HuH-7 (cell line): Measurements from ENCODE around the gene CNDP1.

Source experiments
- DNase-seq: peaks from one replicate; pipeline ENCODE4 v3.0.0; 2011; ENCODE audit warnings: low spot score

Gene CNDP1

GRCh38 chr18:74507097-74507881, 27.0 kb upstream of the CNDP1 start:
- no peak for DNase-seq

- no peak for DNase-seq
Measured at GRCh38 chr18:74507927-74508326, 26.4 kb upstream of the CNDP1 start.

- DNase-seq: no peak
Measured at GRCh38 chr18:74508366-74508765, 25.9 kb upstream of the CNDP1 start.

- peak; percentile 73 for DNase-seq
Measured at GRCh38 chr18:74508821-74509225, 25.5 kb upstream of the CNDP1 start.

GRCh38 chr18:74509856-74510769, 24.2 kb upstream of the CNDP1 start:
- DNase-seq: no peak

GRCh38 chr18:74510770-74511095, 23.6 kb upstream of the CNDP1 start:
- no peak for DNase-seq

GRCh38 chr18:74511823-74512222, 22.5 kb upstream of the CNDP1 start:
- DNase-seq: no peak

GRCh38 chr18:74512321-74513053, 21.8 kb upstream of the CNDP1 start:
- DNase-seq: no peak

- DNase-seq: no peak
Measured at GRCh38 chr18:74513149-74513882, 21.0 kb upstream of the CNDP1 start.

GRCh38 chr18:74513883-74514205, 20.5 kb upstream of the CNDP1 start:
- no peak for DNase-seq

- no peak for DNase-seq
Measured at GRCh38 chr18:74514860-74515495, 19.3 kb upstream of the CNDP1 start.

- DNase-seq: no peak
Measured at GRCh38 chr18:74515620-74516231, 18.6 kb upstream of the CNDP1 start.

- DNase-seq: no peak
Measured at GRCh38 chr18:74516271-74517235, 17.7 kb upstream of the CNDP1 start.

- no peak for DNase-seq
Measured at GRCh38 chr18:74517236-74517630, 17.1 kb upstream of the CNDP1 start.

GRCh38 chr18:74518456-74519295, 15.6 kb upstream of the CNDP1 start:
- no peak for DNase-seq

- no peak for DNase-seq
Measured at GRCh38 chr18:74519320-74520095, 14.8 kb upstream of the CNDP1 start.

GRCh38 chr18:74520096-74520833, 14.0 kb upstream of the CNDP1 start:
- DNase-seq: no peak
